Activated T-helper 2 cell treated with anti-CD3 and anti-CD28 coated beads, Interferon-gamma antibody, Interleukin-2, Interleukin-4, amounts not matched to agents 10 μg/mL and 5 μg/mL and 100 μg/mL, durations not matched to agents 14 hours and 24 hours and 36 hours (primary cell): ENCODE measurements around the gene C19orf67. TPM values are rescaled to one million over a fixed set of nuclear protein-coding genes. Genes with fewer than 3 reads are reported as not detected.
A peak's percentile ranks its signal among the peaks of the same experiment; 100 is the strongest.
"Not testable (repeated sequence)": the region's sequence is repeated elsewhere in the genome, so short reads cannot be mapped to it uniquely, and the experiment has no call there.

Source experiments
- DNase-seq: peaks from one replicate; pipeline ENCODE4 v3.0.0; 2021; ENCODE audit warnings: low spot score
- H3K27ac Mint-ChIP-seq: one replicate; pipeline ENCODE4 v1.8.0; 2021; ENCODE audit warnings: mixed read lengths
- H3K27me3 Mint-ChIP-seq: one replicate; pipeline ENCODE4 v1.8.0; 2021; ENCODE audit warnings: low read depth, mixed read lengths
- H3K36me3 Mint-ChIP-seq: one replicate; pipeline ENCODE4 v1.8.0; 2021; ENCODE audit warnings: low read depth, mixed read lengths
- H3K4me1 Mint-ChIP-seq: one replicate; pipeline ENCODE4 v1.8.0; 2021; ENCODE audit warnings: low read depth, mixed read lengths
- H3K4me3 Mint-ChIP-seq: one replicate; pipeline ENCODE4 v1.8.0; 2021; ENCODE audit warnings: low read depth, mild to moderate bottlenecking, moderate library complexity, mixed read lengths
- H3K9me3 Mint-ChIP-seq: one replicate; pipeline ENCODE4 v1.8.0; 2021; ENCODE audit warnings: mixed read lengths
- intact Hi-C: fragments of 100-400 bp; cut with micrococcal nuclease; formaldehyde crosslinking; loops from one replicate; pipeline ENCODE4 v1.15.1; 2023
- total RNA-seq: library from RNA; stranded (reverse); gene quantifications from 2 replicates; pipeline ENCODE4 v1.2.3, GENCODE V29; 2022

The C19orf67 gene
- total RNA-seq, 1 donor from 2014 or later = 0.75 TPM

DNA sequence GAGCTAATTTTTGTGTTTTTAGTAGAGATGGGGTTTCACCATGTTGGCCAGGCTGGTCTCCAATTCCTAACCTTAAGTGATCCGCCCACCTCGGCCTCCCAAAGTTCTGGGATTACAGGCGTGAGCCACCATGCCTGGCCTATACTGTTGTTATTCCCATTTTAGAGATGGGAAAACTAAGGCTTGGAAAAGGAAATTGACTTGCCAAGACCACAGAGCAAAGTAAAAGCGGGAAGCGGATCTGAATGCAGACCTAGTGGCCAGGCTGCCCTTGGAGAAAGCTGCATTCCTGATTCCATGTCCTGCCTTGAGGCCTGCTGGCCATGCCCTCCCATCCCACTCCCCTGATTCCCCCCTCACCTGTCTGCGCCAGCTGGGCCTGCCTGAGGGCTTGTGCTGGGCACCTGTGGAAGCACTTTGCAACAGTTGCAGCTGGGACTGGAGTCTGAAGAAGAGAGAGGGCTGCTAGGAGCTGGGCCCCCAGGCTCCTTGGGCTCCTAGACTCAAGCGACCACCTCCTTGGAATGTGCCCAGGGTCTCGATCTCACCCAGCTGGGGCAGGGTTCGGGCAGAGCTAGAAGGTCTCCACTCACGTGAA lies 29.4 kb downstream of the C19orf67 start:
- DNase-seq = no peak
- H3K4me3 Mint-ChIP-seq = no peak overlapping the region
- peaks cover 30% of the 10 kb centered on the region for H3K36me3 Mint-ChIP-seq
- peaks cover 16% of the 10 kb centered on the region for H3K4me1 Mint-ChIP-seq
- peaks cover 34% of the 10 kb centered on the region for H3K27me3 Mint-ChIP-seq
- H3K9me3 Mint-ChIP-seq = no peaks in the 10 kb centered on the region
- intact Hi-C loops = no loop called here
- no peak overlapping the region for H3K27ac Mint-ChIP-seq

DNA sequence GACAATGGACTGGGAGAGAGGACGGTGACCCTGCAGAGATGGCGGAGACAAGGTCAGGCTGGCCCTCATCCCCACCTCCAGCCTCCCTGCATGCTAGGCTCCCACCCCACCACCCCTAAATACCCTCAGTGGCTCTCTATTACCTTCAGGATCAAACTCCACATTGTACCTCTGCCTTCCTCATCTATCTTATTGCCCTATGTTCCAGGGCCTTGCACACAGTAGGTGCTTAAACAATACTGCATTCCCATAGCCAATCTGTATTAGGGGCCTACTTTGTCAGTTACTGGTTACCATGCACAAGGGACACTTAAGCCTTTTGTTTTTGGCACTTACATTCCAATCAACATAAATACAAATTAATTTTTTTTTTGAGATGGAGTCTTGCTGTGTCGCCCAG lies 30.2 kb downstream of the C19orf67 start:
- no peak for DNase-seq
- Mint-ChIP-seq H3K9me3 (no peaks in the 10 kb centered on the region), H3K27ac (no peak overlapping the region), H3K4me3 (no peak overlapping the region), H3K36me3 (peaks cover 37% of the 10 kb centered on the region), H3K27me3 (peaks cover 32% of the 10 kb centered on the region), H3K4me1 (peaks cover 16% of the 10 kb centered on the region)
- intact Hi-C loops = no loop called here

DNA sequence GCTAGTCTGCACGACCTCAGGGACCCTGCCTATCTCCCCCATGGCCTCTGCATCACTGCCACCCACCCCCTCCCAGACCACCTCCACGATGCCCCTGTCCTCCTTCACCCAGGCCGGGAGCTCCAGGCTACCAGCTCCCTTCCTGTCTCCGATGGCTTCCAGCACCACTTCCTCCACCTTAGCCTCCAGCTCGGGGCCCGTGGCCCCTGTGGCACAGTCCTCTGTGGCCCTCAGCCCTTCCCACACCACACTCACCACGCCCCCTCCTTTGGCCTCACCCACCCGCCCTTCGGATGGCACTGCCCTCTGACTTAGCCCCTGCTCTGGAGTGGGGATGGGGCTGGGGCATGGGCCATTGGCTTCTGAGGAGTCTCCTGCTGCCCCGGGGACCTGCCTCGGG lies 30.9 kb downstream of the C19orf67 start:
- no peak for DNase-seq
- Mint-ChIP-seq H3K27me3 (peaks cover 27% of the 10 kb centered on the region), H3K36me3 (peaks cover 43% of the 10 kb centered on the region), H3K4me3 (no peak overlapping the region), H3K4me1 (peaks cover 13% of the 10 kb centered on the region), H3K27ac (no peak overlapping the region), H3K9me3 (no peaks in the 10 kb centered on the region)
- intact Hi-C loops = no loop called here

DNA sequence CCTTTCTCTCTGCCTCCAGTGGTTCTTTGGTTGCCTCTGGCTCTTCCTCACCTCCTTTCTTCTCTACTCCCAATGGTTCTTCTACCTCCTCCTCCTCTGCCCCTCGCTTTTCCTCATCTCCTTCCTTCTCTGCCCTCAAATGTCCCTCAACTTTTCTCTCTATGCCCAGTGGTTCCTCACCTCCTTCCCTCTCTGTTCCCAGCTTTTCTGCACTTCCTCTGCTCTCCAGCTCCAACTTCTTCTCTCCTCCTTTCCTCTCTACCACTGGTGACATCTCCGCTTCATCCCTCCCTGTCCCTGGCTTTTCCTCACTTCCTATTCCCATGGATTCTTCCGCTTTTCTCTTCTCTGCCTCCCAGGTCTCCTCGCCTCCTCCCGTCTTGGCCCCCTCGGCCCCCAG lies 31.5 kb downstream of the C19orf67 start:
- Mint-ChIP-seq H3K27me3 (peaks cover 23% of the 10 kb centered on the region), H3K4me1 (peaks cover 10% of the 10 kb centered on the region), H3K27ac (no peak overlapping the region), H3K9me3 (no peaks in the 10 kb centered on the region), H3K36me3 (peaks cover 46% of the 10 kb centered on the region), H3K4me3 (no peak overlapping the region)
- intact Hi-C loops = no loop called here
- no peak for DNase-seq

DNA sequence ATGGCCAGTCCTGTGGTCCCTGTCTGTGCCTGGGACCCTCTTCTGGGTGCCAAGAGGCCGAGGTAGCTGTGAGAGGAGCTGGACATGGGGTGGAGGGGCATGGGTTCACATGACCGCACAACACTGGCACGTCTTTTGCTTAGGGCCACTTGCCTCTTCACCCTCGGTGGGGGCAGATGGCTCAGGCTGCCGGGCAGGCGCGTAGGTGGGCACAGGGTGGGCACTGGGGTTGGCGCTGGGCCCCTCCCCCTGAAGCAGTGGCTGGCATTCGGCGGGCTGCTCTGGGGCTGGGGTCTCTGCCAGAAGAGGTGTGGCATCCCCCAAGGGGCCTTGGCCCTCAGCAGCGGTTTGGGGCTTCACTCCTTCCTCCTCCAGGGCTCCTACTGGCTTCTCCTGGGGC lies 32.1 kb downstream of the C19orf67 start:
- peaks cover 52% of the 10 kb centered on the region for H3K36me3 Mint-ChIP-seq
- no peak for DNase-seq
- no peak overlapping the region for H3K27ac Mint-ChIP-seq
- H3K9me3 Mint-ChIP-seq = no peaks in the 10 kb centered on the region
- H3K27me3 Mint-ChIP-seq = peaks cover 17% of the 10 kb centered on the region
- peaks cover 4% of the 10 kb centered on the region for H3K4me1 Mint-ChIP-seq
- intact Hi-C loops = no loop called here
- H3K4me3 Mint-ChIP-seq = no peak overlapping the region

GRCh38 chr19:14053032-14053431 lies 32.6 kb downstream of the C19orf67 start:
- H3K36me3 Mint-ChIP-seq = peaks cover 56% of the 10 kb centered on the region
- intact Hi-C loops = no loop called here
- H3K4me1 Mint-ChIP-seq = no peaks in the 10 kb centered on the region
- DNase-seq = no peak
- no peaks in the 10 kb centered on the region for H3K9me3 Mint-ChIP-seq
- no peak overlapping the region for H3K4me3 Mint-ChIP-seq
- H3K27me3 Mint-ChIP-seq = peaks cover 12% of the 10 kb centered on the region
- H3K27ac Mint-ChIP-seq = no peak overlapping the region

DNA sequence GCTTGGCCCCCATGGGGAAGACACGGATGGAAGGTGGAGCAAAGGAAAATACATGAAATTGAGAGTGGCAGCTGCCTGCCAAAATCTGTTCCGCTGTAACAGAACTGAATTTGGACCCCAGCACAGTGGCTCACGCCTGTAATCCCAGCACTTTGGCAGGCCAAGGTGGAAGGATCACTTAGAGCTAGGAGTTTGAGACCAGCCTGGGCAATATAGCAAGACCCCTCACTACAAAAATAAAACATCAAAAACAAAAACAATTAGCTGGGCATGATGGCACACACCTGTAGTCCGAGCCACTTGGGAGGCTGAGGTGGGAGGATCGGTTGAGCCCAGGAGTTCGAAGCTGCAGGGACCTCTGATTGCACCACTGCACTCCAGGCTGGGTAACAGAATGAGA lies 33.1 kb downstream of the C19orf67 start:
- H3K4me3 Mint-ChIP-seq = no peak overlapping the region
- H3K27me3 Mint-ChIP-seq = peaks cover 7% of the 10 kb centered on the region
- no peak for DNase-seq
- H3K4me1 Mint-ChIP-seq = no peaks in the 10 kb centered on the region
- H3K36me3 Mint-ChIP-seq = peaks cover 62% of the 10 kb centered on the region
- intact Hi-C loops = no loop called here
- H3K9me3 Mint-ChIP-seq = no peaks in the 10 kb centered on the region
- H3K27ac Mint-ChIP-seq = no peak overlapping the region

DNA sequence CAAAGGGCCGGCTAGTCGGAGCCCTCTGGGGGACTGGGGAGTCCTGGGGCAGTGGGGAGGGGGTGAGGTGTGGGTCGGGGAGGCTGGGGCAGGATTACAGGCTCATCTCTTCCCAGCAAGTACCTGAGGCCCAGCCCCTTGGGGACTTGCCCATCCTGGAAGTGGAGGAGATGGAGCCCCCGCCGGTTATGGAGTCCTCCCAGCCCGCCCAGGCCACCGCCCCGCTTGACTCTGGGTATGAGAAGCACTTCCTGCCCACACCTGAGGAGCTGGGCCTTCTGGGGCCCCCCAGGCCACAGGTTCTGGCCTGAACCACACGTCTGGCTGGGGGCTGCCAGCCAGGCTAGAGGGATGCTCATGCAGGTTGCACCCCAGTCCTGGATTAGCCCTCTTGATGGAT lies 33.6 kb downstream of the C19orf67 start:
- Mint-ChIP-seq H3K9me3 (no peaks in the 10 kb centered on the region), H3K4me3 (no peak overlapping the region), H3K4me1 (no peaks in the 10 kb centered on the region), H3K27me3 (peaks cover 7% of the 10 kb centered on the region), H3K36me3 (peaks cover 67% of the 10 kb centered on the region), H3K27ac (no peak overlapping the region)
- intact Hi-C loops = no loop called here
- no peak for DNase-seq

GRCh38 chr19:14050961-14051360 lies 34.6 kb downstream of the C19orf67 start:
- H3K9me3 Mint-ChIP-seq, H3K4me1 Mint-ChIP-seq, H3K4me3 Mint-ChIP-seq, H3K27ac Mint-ChIP-seq, H3K27me3 Mint-ChIP-seq, intact Hi-C loops, DNase-seq: not testable (repeated sequence)
- peaks cover 75% of the 10 kb centered on the region for H3K36me3 Mint-ChIP-seq

DNA sequence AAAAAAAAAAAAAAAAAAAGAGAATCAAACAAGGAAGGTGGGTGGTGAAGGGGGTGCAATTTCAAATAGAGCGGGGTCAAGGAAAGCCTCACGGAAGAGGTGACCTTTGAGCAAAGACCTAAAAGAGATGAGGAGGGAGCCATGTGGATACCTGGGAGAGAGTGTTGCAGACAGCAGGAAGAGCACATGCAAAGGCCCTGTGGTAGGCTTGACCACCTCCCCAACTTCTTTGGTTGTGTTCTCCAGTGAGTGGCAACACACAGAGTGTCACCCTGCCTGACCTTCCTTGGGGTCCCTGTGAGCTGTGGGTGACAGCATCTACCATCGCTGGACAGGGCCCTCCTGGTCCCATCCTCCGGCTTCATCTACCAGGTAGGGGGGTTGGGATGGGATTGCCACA lies 35.1 kb downstream of the C19orf67 start:
- Mint-ChIP-seq H3K4me1 (no peaks in the 10 kb centered on the region), H3K36me3 (peaks cover 79% of the 10 kb centered on the region), H3K4me3 (no peak overlapping the region), H3K9me3 (no peaks in the 10 kb centered on the region), H3K27me3 (peaks cover 2% of the 10 kb centered on the region), H3K27ac (no peak overlapping the region)
- DNase-seq = no peak
- intact Hi-C loops = no loop called here

- DNase-seq = peak; percentile 53
- H3K9me3 Mint-ChIP-seq = no peaks in the 10 kb centered on the region
- no peaks in the 10 kb centered on the region for H3K27me3 Mint-ChIP-seq
- intact Hi-C loops = loop anchor here (1.0 kb wide), 1 partner anchor 168 kb away; no protein-coding TSS in a partner anchor
- no peak overlapping the region for H3K4me3 Mint-ChIP-seq
- H3K27ac Mint-ChIP-seq = no peak overlapping the region
- H3K36me3 Mint-ChIP-seq = peaks cover 70% of the 10 kb centered on the region
- H3K4me1 Mint-ChIP-seq = no peaks in the 10 kb centered on the region
Measured at GRCh38 chr19:14048443-14049153, 37.0 kb downstream of the C19orf67 start.

DNA sequence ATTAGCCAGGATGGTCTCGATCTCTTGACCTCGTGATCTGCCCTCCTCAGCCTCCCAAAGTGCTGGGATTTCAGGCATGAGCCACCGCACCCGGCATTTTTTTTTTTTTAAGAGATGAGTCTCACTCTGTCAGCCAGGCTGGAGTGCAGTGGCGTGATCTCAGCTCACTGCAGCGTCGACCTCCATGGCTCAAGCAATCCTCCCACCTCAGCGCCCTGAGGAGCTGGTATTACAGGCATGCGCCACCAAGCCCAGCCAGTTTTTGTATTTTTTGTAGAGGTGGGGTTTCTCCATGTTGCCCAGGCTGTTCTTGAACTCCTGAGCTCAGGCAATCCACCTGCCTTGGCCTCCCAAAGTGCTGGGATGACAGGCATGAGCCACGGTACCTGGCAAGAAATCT lies 37.7 kb downstream of the C19orf67 start:
- not testable (repeated sequence) for H3K9me3 Mint-ChIP-seq, H3K4me1 Mint-ChIP-seq, DNase-seq, H3K27me3 Mint-ChIP-seq, H3K27ac Mint-ChIP-seq, H3K4me3 Mint-ChIP-seq
- peaks cover 68% of the 10 kb centered on the region for H3K36me3 Mint-ChIP-seq
- intact Hi-C loops = loop anchor here (1.0 kb wide), 1 partner anchor 168 kb away; no protein-coding TSS in a partner anchor

- H3K9me3 Mint-ChIP-seq, intact Hi-C loops, H3K4me1 Mint-ChIP-seq, H3K4me3 Mint-ChIP-seq, H3K27me3 Mint-ChIP-seq: not testable (repeated sequence)
- peaks cover 67% of the 10 kb centered on the region for H3K36me3 Mint-ChIP-seq
- peak; percentile 26 for DNase-seq
- H3K27ac Mint-ChIP-seq = peak overlapping the region; percentile 75
Measured at GRCh38 chr19:14042659-14043608, 42.6 kb downstream of the C19orf67 start.
